ENCODE data around the gene EFNA5.

EFNA5 gene

GRCh38 chr5:107532169-107532878 lies 138.4 kb downstream of the EFNA5 start:
- TF ChIP-seq POLR2AphosphoS5 (IDR thresholded peaks at IDR 0.05; ENCODE audit: borderline replicate concordance, low read depth, low read length) (no peak), EZH2 (IDR thresholded peaks at IDR 0.05) (no peak), FOXP2 (optimal IDR thresholded peaks at IDR 0.05; ENCODE audit: control extremely low read depth, extremely low read length, insufficient read depth) (no peak)
- Histone ChIP-seq H3K9ac (ENCODE audit: insufficient read length) (no peak overlapping the region), H3K36me3 (ENCODE audit: insufficient read depth, low read length) (no peaks in the 10 kb centered on the region), H3K4me3 (no peak overlapping the region), H3K9me3 (ENCODE audit: low read depth, low read length) (no peaks in the 10 kb centered on the region), H3K27ac (no peak overlapping the region)
- no peak for DNase-seq (ENCODE audit: low read depth, low spot score)

DNA sequence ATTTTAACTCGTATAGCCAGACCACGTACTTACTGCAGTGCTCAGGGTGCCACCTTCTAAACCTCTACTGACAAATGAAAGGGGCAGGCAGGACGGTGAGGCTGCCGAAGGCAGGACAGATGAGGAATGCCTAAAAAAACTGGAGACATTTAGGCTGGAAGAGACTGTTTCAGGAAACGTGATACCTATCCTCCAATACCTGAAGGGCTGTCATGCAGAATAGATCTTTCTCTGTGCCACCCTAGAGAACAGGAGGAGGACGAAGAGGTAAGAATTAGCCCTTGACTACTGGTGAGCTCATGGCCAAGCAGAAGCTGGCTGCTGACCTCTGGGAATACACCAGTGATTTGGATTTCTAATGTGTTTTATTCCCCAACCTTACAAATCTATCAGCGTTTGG lies 139.4 kb downstream of the EFNA5 start:
- Histone ChIP-seq H3K9me3 (ENCODE audit: low read depth, low read length) (no peaks in the 10 kb centered on the region), H3K4me3 (no peak overlapping the region), H3K27ac (no peak overlapping the region), H3K9ac (ENCODE audit: insufficient read length) (no peak overlapping the region), H3K36me3 (ENCODE audit: insufficient read depth, low read length) (no peaks in the 10 kb centered on the region)
- no peak for DNase-seq (ENCODE audit: low read depth, low spot score)
- TF ChIP-seq FOXP2 (optimal IDR thresholded peaks at IDR 0.05; ENCODE audit: control extremely low read depth, extremely low read length, insufficient read depth) (no peak), EZH2 (IDR thresholded peaks at IDR 0.05) (no peak), POLR2AphosphoS5 (IDR thresholded peaks at IDR 0.05; ENCODE audit: borderline replicate concordance, low read depth, low read length) (no peak)

DNA sequence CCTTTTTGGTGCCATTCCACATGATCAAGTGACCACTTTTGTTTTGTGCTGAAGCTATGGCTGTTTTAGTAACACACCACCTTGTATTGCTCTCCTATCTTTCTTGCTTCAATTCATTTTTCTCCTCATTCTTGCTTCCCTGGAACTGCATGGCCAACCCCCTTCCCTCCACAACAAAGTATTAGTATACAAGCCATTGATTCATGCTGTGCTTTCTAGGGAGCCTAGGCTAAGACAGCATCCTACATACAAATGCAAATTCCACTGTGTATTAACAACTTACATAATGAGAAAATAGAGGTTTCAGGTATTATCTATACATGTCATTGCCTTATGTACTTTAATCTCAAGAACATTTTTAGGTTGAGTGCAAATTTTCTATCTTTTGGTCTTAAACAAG lies 141.1 kb downstream of the EFNA5 start:
- H3K36me3 ChIP-seq (ENCODE audit: insufficient read depth, low read length), result no peaks in the 10 kb centered on the region
- no peak overlapping the region for H3K9ac ChIP-seq (ENCODE audit: insufficient read length)
- TF ChIP-seq POLR2AphosphoS5 (IDR thresholded peaks at IDR 0.05; ENCODE audit: borderline replicate concordance, low read depth, low read length) (no peak), EZH2 (IDR thresholded peaks at IDR 0.05) (no peak), FOXP2 (optimal IDR thresholded peaks at IDR 0.05; ENCODE audit: control extremely low read depth, extremely low read length, insufficient read depth) (no peak)
- DNase-seq (ENCODE audit: low read depth, low spot score), result no peak
- no peaks in the 10 kb centered on the region for H3K9me3 ChIP-seq (ENCODE audit: low read depth, low read length)
- H3K27ac ChIP-seq, result no peak overlapping the region
- H3K4me3 ChIP-seq, result no peak overlapping the region

DNA sequence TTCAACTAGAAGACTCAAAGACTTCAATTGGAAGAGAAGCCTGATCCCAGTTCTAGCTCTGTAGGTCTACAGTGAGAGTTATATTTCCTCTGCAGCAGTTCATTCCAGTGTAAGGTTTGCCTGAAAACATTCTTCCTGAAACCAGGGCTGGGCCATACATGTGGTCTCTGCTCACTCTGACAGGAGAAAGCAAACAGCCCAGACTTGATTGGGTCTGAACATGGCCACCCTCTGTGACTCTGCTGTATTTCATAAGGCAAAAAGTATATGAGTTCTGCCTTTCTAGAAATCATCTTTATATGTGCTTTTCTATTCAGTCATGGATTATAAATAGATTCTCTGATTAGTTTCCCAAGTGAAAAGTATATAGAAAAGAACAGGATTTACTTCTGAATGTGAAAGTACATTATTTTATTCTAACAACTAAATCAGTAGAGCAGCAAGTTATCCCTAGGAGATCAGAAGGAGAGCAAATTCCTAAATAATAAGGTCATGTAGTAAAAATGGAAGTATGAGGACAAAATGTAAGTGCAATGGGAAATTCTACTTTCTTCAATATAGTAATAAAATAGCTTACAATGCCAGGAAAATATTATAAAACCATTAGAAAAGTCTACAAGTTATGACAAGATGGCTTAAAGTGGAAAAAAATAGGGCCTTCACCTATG lies 144.3 kb downstream of the EFNA5 start:
- Histone ChIP-seq H3K27ac (no peak overlapping the region), H3K36me3 (ENCODE audit: insufficient read depth, low read length) (no peaks in the 10 kb centered on the region), H3K4me3 (no peak overlapping the region), H3K9me3 (ENCODE audit: low read depth, low read length) (no peaks in the 10 kb centered on the region), H3K9ac (ENCODE audit: insufficient read length) (no peak overlapping the region)
- no peak for TF ChIP-seq POLR2AphosphoS5 (IDR thresholded peaks at IDR 0.05; ENCODE audit: borderline replicate concordance, low read depth, low read length)
- TF ChIP-seq EZH2 (IDR thresholded peaks at IDR 0.05), result no peak
- TF ChIP-seq FOXP2 (optimal IDR thresholded peaks at IDR 0.05; ENCODE audit: control extremely low read depth, extremely low read length, insufficient read depth), result no peak
- DNase-seq (ENCODE audit: low read depth, low spot score), result no peak

DNA sequence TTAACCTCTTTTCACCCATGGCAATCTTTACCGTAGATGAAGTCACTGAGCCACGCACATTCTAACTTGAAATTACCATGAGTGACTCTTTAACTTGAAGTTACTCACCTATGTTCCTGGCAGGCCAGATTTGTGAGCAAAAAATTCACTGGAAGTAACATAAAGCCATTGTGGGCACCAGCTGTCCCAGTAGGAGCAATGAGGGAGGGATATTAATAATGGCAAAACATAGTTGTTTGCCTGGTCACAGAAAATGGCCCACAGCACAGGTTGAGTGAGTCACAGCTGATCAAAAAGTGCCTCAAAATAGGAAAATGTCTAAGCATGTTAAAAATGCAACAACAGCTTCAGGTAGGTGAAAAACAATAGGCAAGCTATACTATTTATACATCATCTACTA lies 146.6 kb downstream of the EFNA5 start:
- H3K9ac ChIP-seq (ENCODE audit: insufficient read length), result no peak overlapping the region
- DNase-seq (ENCODE audit: low read depth, low spot score), result no peak
- H3K9me3 ChIP-seq (ENCODE audit: low read depth, low read length), result no peaks in the 10 kb centered on the region
- no peak overlapping the region for H3K27ac ChIP-seq
- H3K4me3 ChIP-seq, result no peak overlapping the region
- no peaks in the 10 kb centered on the region for H3K36me3 ChIP-seq (ENCODE audit: insufficient read depth, low read length)
- TF ChIP-seq EZH2 (IDR thresholded peaks at IDR 0.05) (no peak), POLR2AphosphoS5 (IDR thresholded peaks at IDR 0.05; ENCODE audit: borderline replicate concordance, low read depth, low read length) (no peak), FOXP2 (optimal IDR thresholded peaks at IDR 0.05; ENCODE audit: control extremely low read depth, extremely low read length, insufficient read depth) (no peak)

- Histone ChIP-seq H3K27ac (no peak overlapping the region), H3K4me3 (no peak overlapping the region), H3K9ac (ENCODE audit: insufficient read length) (no peak overlapping the region), H3K36me3 (ENCODE audit: insufficient read depth, low read length) (no peaks in the 10 kb centered on the region), H3K9me3 (ENCODE audit: low read depth, low read length) (no peaks in the 10 kb centered on the region)
- no peak for TF ChIP-seq EZH2 (IDR thresholded peaks at IDR 0.05)
- TF ChIP-seq FOXP2 (optimal IDR thresholded peaks at IDR 0.05; ENCODE audit: control extremely low read depth, extremely low read length, insufficient read depth), result no peak
- TF ChIP-seq POLR2AphosphoS5 (IDR thresholded peaks at IDR 0.05; ENCODE audit: borderline replicate concordance, low read depth, low read length), result no peak
- DNase-seq (ENCODE audit: low read depth, low spot score), result no peak
Measured at GRCh38 chr5:107523029-107523680, 147.6 kb downstream of the EFNA5 start.

GRCh38 chr5:107522456-107522855 lies 148.3 kb downstream of the EFNA5 start:
- Histone ChIP-seq H3K27ac (no peak overlapping the region), H3K4me3 (no peak overlapping the region), H3K9me3 (ENCODE audit: low read depth, low read length) (no peaks in the 10 kb centered on the region), H3K36me3 (ENCODE audit: insufficient read depth, low read length) (no peaks in the 10 kb centered on the region), H3K9ac (ENCODE audit: insufficient read length) (no peak overlapping the region)
- no peak for DNase-seq (ENCODE audit: low read depth, low spot score)
- no peak for TF ChIP-seq FOXP2 (optimal IDR thresholded peaks at IDR 0.05; ENCODE audit: control extremely low read depth, extremely low read length, insufficient read depth)
- TF ChIP-seq POLR2AphosphoS5 (IDR thresholded peaks at IDR 0.05; ENCODE audit: borderline replicate concordance, low read depth, low read length), result no peak
- TF ChIP-seq EZH2 (IDR thresholded peaks at IDR 0.05), result no peak

GRCh38 chr5:107519900-107520354 lies 150.8 kb downstream of the EFNA5 start:
- H3K4me3 ChIP-seq, result no peak overlapping the region

More at GRCh38 chr5:107519900-107520354, 150.8 kb downstream of the EFNA5 start:
- TF ChIP-seq EZH2 (IDR thresholded peaks at IDR 0.05), result no peak
- TF ChIP-seq FOXP2 (optimal IDR thresholded peaks at IDR 0.05; ENCODE audit: control extremely low read depth, extremely low read length, insufficient read depth), result no peak
- H3K27ac ChIP-seq, result no peak overlapping the region
- no peak overlapping the region for H3K9ac ChIP-seq (ENCODE audit: insufficient read length)
- DNase-seq (ENCODE audit: low read depth, low spot score), result no peak
- H3K9me3 ChIP-seq (ENCODE audit: low read depth, low read length), result no peaks in the 10 kb centered on the region
- H3K36me3 ChIP-seq (ENCODE audit: insufficient read depth, low read length), result no peaks in the 10 kb centered on the region

Data from SK-N-MC (cell line).